Measurements from ENCODE around the gene CLEC16A.
"Not testable (repeated sequence)": the region's sequence is repeated elsewhere in the genome, so short reads cannot be mapped to it uniquely, and the experiment has no call there.

CLEC16A gene

GRCh38 chr16:11094075-11094856 lies 149.9 kb downstream of the CLEC16A start:
- peaks cover 48% of the 10 kb centered on the region for H3K4me1 Mint-ChIP-seq

GRCh38 chr16:11094857-11095565 lies 150.6 kb downstream of the CLEC16A start:
- peak; percentile 50 for ATAC-seq
- Mint-ChIP-seq H3K9me3 (no peaks in the 10 kb centered on the region), H3K4me1 (peaks cover 55% of the 10 kb centered on the region), H3K4me3 (peak overlapping the region; percentile 52), H3K36me3 (peaks cover 19% of the 10 kb centered on the region), H3K27ac (peak overlapping the region; percentile 93)
- no peak for DNase-seq (ENCODE audit: low spot score in 2 of 2)

More at GRCh38 chr16:11094075-11094856, 149.9 kb downstream of the CLEC16A start:
- Mint-ChIP-seq H3K9me3 (no peaks in the 10 kb centered on the region), H3K4me3 (peak overlapping the region; percentile 52), H3K27ac (peak overlapping the region; percentile 93), H3K36me3 (peaks cover 19% of the 10 kb centered on the region)
- peak in 1 of 2 donors; percentile 77 for DNase-seq (ENCODE audit: low spot score in 2 of 2)
- peak; percentile 89 for ATAC-seq

- Mint-ChIP-seq H3K4me1 (peaks cover 61% of the 10 kb centered on the region), H3K4me3 (no peak overlapping the region), H3K9me3 (no peaks in the 10 kb centered on the region), H3K36me3 (peaks cover 19% of the 10 kb centered on the region), H3K27ac (peak overlapping the region; percentile 93)
- DNase-seq (ENCODE audit: low spot score in 2 of 2) (no peak), ATAC-seq (no peak)
Observed at GRCh38 chr16:11095935-11096334, 151.6 kb downstream of the CLEC16A start.

- Mint-ChIP-seq H3K36me3 (peaks cover 18% of the 10 kb centered on the region), H3K4me1 (peaks cover 72% of the 10 kb centered on the region), H3K9me3 (no peaks in the 10 kb centered on the region), H3K4me3 (no peak overlapping the region), H3K27ac (peak overlapping the region; percentile 17)
- no peak for ATAC-seq
- DNase-seq (ENCODE audit: low spot score in 2 of 2) = no peak
Observed at GRCh38 chr16:11097094-11097786, 152.9 kb downstream of the CLEC16A start.

- H3K4me3 Mint-ChIP-seq = no peak overlapping the region
- no peaks in the 10 kb centered on the region for H3K9me3 Mint-ChIP-seq
- H3K4me1 Mint-ChIP-seq = peaks cover 74% of the 10 kb centered on the region
- ATAC-seq = no peak
- H3K27ac Mint-ChIP-seq = peak overlapping the region; percentile 17
- DNase-seq (ENCODE audit: low spot score in 2 of 2) = no peak
- H3K36me3 Mint-ChIP-seq = peaks cover 14% of the 10 kb centered on the region
Observed at GRCh38 chr16:11097787-11098167, 153.4 kb downstream of the CLEC16A start.

- Mint-ChIP-seq H3K4me3 (no peak overlapping the region), H3K9me3 (no peaks in the 10 kb centered on the region), H3K27ac (no peak overlapping the region), H3K36me3 (peaks cover 14% of the 10 kb centered on the region), H3K4me1 (peaks cover 72% of the 10 kb centered on the region)
- DNase-seq (ENCODE audit: low spot score in 2 of 2) = no peak
- no peak for ATAC-seq
Observed at GRCh38 chr16:11098601-11099390, 154.4 kb downstream of the CLEC16A start.

GRCh38 chr16:11099672-11100205 lies 155.4 kb downstream of the CLEC16A start:
- no peak for DNase-seq (ENCODE audit: low spot score in 2 of 2)
- peaks cover 8% of the 10 kb centered on the region for H3K36me3 Mint-ChIP-seq
- H3K4me3 Mint-ChIP-seq = peak overlapping the region; percentile 49
- ATAC-seq = peak; percentile 50
- H3K4me1 Mint-ChIP-seq = peaks cover 69% of the 10 kb centered on the region
- no peaks in the 10 kb centered on the region for H3K9me3 Mint-ChIP-seq
- H3K27ac Mint-ChIP-seq = peak overlapping the region; percentile 85

GRCh38 chr16:11100239-11100750 lies 155.9 kb downstream of the CLEC16A start:
- Mint-ChIP-seq H3K4me3 (peak overlapping the region; percentile 49), H3K9me3 (no peaks in the 10 kb centered on the region), H3K36me3 (peaks cover 3% of the 10 kb centered on the region), H3K27ac (peak overlapping the region; percentile 85), H3K4me1 (peaks cover 69% of the 10 kb centered on the region)
- DNase-seq (ENCODE audit: low spot score in 2 of 2) = peak; percentile 34 to 85
- ATAC-seq = peak; percentile 95

- Mint-ChIP-seq H3K9me3 (no peaks in the 10 kb centered on the region), H3K36me3 (no peaks in the 10 kb centered on the region), H3K27ac (peak overlapping the region; percentile 81), H3K4me1 (peaks cover 75% of the 10 kb centered on the region), H3K4me3 (peak overlapping the region; percentile 30)
- DNase-seq (ENCODE audit: low spot score in 2 of 2) (no peak), ATAC-seq (no peak)
Observed at GRCh38 chr16:11101283-11101682, 156.9 kb downstream of the CLEC16A start.

- DNase-seq (ENCODE audit: low spot score in 2 of 2) (no peak), ATAC-seq (no peak)
- H3K4me3 Mint-ChIP-seq = peak overlapping the region; percentile 30
- no peaks in the 10 kb centered on the region for H3K36me3 Mint-ChIP-seq
- no peaks in the 10 kb centered on the region for H3K9me3 Mint-ChIP-seq
- peaks cover 75% of the 10 kb centered on the region for H3K4me1 Mint-ChIP-seq
- peak overlapping the region; percentile 81 for H3K27ac Mint-ChIP-seq
Observed at GRCh38 chr16:11101695-11102522, 157.5 kb downstream of the CLEC16A start.

GRCh38 chr16:11102523-11102898 lies 158.1 kb downstream of the CLEC16A start:
- Mint-ChIP-seq H3K36me3 (no peaks in the 10 kb centered on the region), H3K4me3 (no peak overlapping the region), H3K9me3 (no peaks in the 10 kb centered on the region), H3K4me1 (peaks cover 70% of the 10 kb centered on the region), H3K27ac (peak overlapping the region; percentile 71)
- ATAC-seq = no peak
- no peak for DNase-seq (ENCODE audit: low spot score in 2 of 2)

- not testable (repeated sequence) for ATAC-seq; H3K27ac Mint-ChIP-seq; H3K4me3 Mint-ChIP-seq; H3K36me3 Mint-ChIP-seq; H3K9me3 Mint-ChIP-seq; DNase-seq (ENCODE audit: low spot score in 2 of 2)
- peaks cover 67% of the 10 kb centered on the region for H3K4me1 Mint-ChIP-seq
Observed at GRCh38 chr16:11103301-11103700, 158.9 kb downstream of the CLEC16A start.

- H3K9me3 Mint-ChIP-seq = no peaks in the 10 kb centered on the region
- peaks cover 57% of the 10 kb centered on the region for H3K4me1 Mint-ChIP-seq
- ATAC-seq (no peak), DNase-seq (ENCODE audit: low spot score in 2 of 2) (no peak)
- peak overlapping the region; percentile 88 for H3K27ac Mint-ChIP-seq
- peaks cover 6% of the 10 kb centered on the region for H3K36me3 Mint-ChIP-seq
- peak overlapping the region; percentile 41 for H3K4me3 Mint-ChIP-seq
Observed at GRCh38 chr16:11104168-11105037, 160.0 kb downstream of the CLEC16A start.
